ENCODE results near the gene RASA1. TPM values are rescaled to one million over a fixed set of nuclear protein-coding genes. Genes with fewer than 3 reads are reported as not detected.
"Not testable (repeated sequence)": the region's sequence is repeated elsewhere in the genome, so short reads cannot be mapped to it uniquely, and the experiment has no call there.

The RASA1 gene
- total RNA-seq, 1 experiment from 2014 or later: 23.9 TPM

DNA sequence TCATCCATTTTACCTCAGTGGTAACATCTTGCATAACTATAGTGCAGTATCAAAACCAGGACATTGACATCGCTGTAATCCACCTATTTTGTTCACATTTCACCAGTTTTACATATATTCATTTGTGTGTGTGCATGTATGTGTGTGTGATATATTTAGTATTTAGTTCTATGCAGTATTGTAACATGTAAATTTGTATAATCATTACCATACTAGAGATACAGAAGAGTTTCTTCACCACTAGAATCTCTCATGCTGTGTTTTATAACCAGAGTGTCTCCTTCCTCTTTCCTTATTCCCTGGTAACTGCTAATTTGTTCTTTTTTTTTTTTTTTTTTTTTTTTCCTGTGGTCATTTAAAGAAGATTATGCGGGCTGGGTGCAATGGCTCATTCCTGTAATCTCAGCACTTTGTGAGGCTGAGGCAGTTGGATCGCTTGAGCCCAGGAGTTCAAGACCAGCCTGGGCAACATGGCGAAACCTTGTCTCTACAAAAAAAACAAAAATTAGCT lies 11.0 kb downstream of the RASA1 start:
- H3K27me3 ChIP-seq (ENCODE audit: insufficient read depth, low read length): no peaks in the 10 kb centered on the region
- intact Hi-C loops (cut with micrococcal nuclease): no loop called here
- H3K4me2 ChIP-seq (ENCODE audit: low read length): no peak overlapping the region
- H3K36me3 ChIP-seq (ENCODE audit: control insufficient read depth in 1 of 2, insufficient read depth in 2 of 2, low read length in 2 of 2): no peaks in the 10 kb centered on the region
- no peak for ATAC-seq
- H3K79me2 ChIP-seq (ENCODE audit: insufficient read depth, low read length): peaks cover 81% of the 10 kb centered on the region
- BruUV-seq (replicated peaks): no TSS peak
- TF ChIP-seq, protein P1, sequence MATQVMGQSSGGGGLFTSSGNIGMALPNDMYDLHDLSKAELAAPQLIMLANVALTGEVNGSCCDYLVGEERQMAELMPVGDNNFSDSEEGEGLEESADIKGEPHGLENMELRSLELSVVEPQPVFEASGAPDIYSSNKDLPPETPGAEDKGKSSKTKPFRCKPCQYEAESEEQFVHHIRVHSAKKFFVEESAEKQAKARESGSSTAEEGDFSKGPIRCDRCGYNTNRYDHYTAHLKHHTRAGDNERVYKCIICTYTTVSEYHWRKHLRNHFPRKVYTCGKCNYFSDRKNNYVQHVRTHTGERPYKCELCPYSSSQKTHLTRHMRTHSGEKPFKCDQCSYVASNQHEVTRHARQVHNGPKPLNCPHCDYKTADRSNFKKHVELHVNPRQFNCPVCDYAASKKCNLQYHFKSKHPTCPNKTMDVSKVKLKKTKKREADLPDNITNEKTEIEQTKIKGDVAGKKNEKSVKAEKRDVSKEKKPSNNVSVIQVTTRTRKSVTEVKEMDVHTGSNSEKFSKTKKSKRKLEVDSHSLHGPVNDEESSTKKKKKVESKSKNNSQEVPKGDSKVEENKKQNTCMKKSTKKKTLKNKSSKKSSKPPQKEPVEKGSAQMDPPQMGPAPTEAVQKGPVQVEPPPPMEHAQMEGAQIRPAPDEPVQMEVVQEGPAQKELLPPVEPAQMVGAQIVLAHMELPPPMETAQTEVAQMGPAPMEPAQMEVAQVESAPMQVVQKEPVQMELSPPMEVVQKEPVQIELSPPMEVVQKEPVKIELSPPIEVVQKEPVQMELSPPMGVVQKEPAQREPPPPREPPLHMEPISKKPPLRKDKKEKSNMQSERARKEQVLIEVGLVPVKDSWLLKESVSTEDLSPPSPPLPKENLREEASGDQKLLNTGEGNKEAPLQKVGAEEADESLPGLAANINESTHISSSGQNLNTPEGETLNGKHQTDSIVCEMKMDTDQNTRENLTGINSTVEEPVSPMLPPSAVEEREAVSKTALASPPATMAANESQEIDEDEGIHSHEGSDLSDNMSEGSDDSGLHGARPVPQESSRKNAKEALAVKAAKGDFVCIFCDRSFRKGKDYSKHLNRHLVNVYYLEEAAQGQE (IDR thresholded peaks at IDR 0.05; ENCODE audit: low read depth): no peak
- POLR2A ChIA-PET: no interaction called here
- DNase-seq (ENCODE audit: low read depth, low spot score): no peak
- no peaks in the 10 kb centered on the region for H4K20me1 ChIP-seq (ENCODE audit: insufficient read depth)
- H3K9ac ChIP-seq (ENCODE audit: low read length): no peak overlapping the region
- CTCF ChIA-PET: no interaction called here
- H3K4me3 ChIP-seq (replicated peaks in 1 of 2; ENCODE audit: low read depth in 1 of 2, low read length in 2 of 2): no peak overlapping the region
- H3K4me1 ChIP-seq (ENCODE audit: control insufficient read depth in 1 of 2, insufficient read depth in 2 of 2, low read length in 2 of 2): no peaks in the 10 kb centered on the region
- no peaks in the 10 kb centered on the region for H3K9me3 ChIP-seq (ENCODE audit: control insufficient read depth in 1 of 2, insufficient read depth in 1 of 2, low read depth in 1 of 2, low read length in 2 of 2)
- RAD21 ChIA-PET (ENCODE audit: low non-redundant PET in 1 of 2, low total read pairs in 2 of 2, uncharacterized antibody in 2 of 2, unreplicated experiment in 2 of 2): no interaction called here
- H2AFZ ChIP-seq (ENCODE audit: low read depth, low read length, poor library complexity, severe bottlenecking): no peak overlapping the region
- no peak overlapping the region for H3K27ac ChIP-seq (ENCODE audit: low read depth, low read length)
- no peaks in the 10 kb centered on the region; the same call in 1 of the 2 replicates for H3K9me2 ChIP-seq (ENCODE audit: insufficient read depth)

DNA sequence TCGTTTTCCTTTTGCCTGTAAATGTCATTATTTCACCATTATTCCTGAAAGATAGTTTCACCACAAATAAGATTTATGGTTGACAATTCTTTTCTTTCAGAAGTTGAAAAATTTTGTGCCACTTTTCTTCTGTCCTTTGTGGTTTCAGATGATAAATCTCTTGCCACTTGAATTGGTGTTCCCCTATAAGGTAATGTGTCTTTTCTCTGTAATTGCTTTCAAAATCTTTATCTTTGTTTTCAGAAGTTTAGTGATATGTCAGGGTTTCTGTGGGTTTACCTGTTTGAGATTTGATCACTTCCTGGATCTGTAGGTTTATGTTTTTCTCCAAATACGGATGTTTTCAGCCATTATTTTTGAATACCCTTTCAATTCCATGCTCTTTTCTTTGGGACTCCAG lies 14.6 kb downstream of the RASA1 start:
- Histone ChIP-seq H3K9ac (ENCODE audit: low read length) (no peak overlapping the region), H3K9me2 (ENCODE audit: insufficient read depth) (no peaks in the 10 kb centered on the region), H3K36me3 (ENCODE audit: control insufficient read depth in 1 of 2, insufficient read depth in 2 of 2, low read length in 2 of 2) (no peaks in the 10 kb centered on the region), H4K20me1 (ENCODE audit: insufficient read depth) (no peaks in the 10 kb centered on the region; the same call in 1 of the 2 replicates), H3K27ac (ENCODE audit: low read depth, low read length) (no peak overlapping the region), H3K4me3 (replicated peaks in 1 of 2; ENCODE audit: low read depth in 1 of 2, low read length in 2 of 2) (no peak overlapping the region), H2AFZ (ENCODE audit: low read depth, low read length, poor library complexity, severe bottlenecking) (no peak overlapping the region), H3K27me3 (ENCODE audit: insufficient read depth, low read length) (no peaks in the 10 kb centered on the region), H3K79me2 (ENCODE audit: insufficient read depth, low read length) (peaks cover 67% of the 10 kb centered on the region), H3K4me1 (ENCODE audit: control insufficient read depth in 1 of 2, insufficient read depth in 2 of 2, low read length in 2 of 2) (no peaks in the 10 kb centered on the region), H3K4me2 (ENCODE audit: low read length) (no peak overlapping the region), H3K9me3 (ENCODE audit: control insufficient read depth in 1 of 2, insufficient read depth in 1 of 2, low read depth in 1 of 2, low read length in 2 of 2) (no peaks in the 10 kb centered on the region)
- ChIA-PET RAD21 (ENCODE audit: low non-redundant PET in 1 of 2, low total read pairs in 2 of 2, uncharacterized antibody in 2 of 2, unreplicated experiment in 2 of 2) (no interaction called here), CTCF (no interaction called here), POLR2A (no interaction called here)
- intact Hi-C loops (cut with micrococcal nuclease): no loop called here
- TF ChIP-seq MAX (IDR thresholded peaks at IDR 0.05) (no peak), ZNF274 (IDR thresholded peaks at IDR 0.05; ENCODE audit: low read depth, low read length) (no peak), CTCF (IDR thresholded peaks at IDR 0.05 in 2 of 3, conservative IDR thresholded peaks at IDR 0.05 in 1 of 3; ENCODE audit: borderline replicate concordance in 1 of 3, insufficient read depth in 1 of 3, low read depth in 2 of 3, low read length in 2 of 3) (no peak), CEBPB (IDR thresholded peaks at IDR 0.05; ENCODE audit: low read depth) (no peak)
- DNase-seq (ENCODE audit: low read depth, low spot score) (no peak), ATAC-seq (no peak)
- no TSS peak for BruUV-seq (replicated peaks)

DNA sequence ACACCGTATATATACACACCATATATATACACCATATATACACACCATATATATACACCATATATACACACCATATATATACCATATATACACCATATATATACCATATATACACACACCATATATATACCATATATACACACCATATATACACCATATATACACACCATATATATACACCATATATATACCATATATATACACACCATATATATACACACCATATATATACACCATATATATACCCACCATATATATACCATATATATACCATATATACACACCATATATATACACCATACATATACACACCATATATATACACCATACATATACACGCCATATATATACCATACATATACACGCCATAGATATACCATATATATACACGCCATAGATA lies 19.6 kb downstream of the RASA1 start:
- ATAC-seq; H3K27ac ChIP-seq (ENCODE audit: low read depth, low read length); H3K36me3 ChIP-seq (ENCODE audit: control insufficient read depth in 1 of 2, insufficient read depth in 2 of 2, low read length in 2 of 2); CTCF ChIA-PET; intact Hi-C loops (cut with micrococcal nuclease); H3K4me2 ChIP-seq (ENCODE audit: low read length); POLR2A ChIA-PET; H4K20me1 ChIP-seq (ENCODE audit: insufficient read depth); H3K9me3 ChIP-seq (ENCODE audit: control insufficient read depth in 1 of 2, insufficient read depth in 1 of 2, low read depth in 1 of 2, low read length in 2 of 2); RAD21 ChIA-PET (ENCODE audit: low non-redundant PET in 1 of 2, low total read pairs in 2 of 2, uncharacterized antibody in 2 of 2, unreplicated experiment in 2 of 2); H3K27me3 ChIP-seq (ENCODE audit: insufficient read depth, low read length); H3K9ac ChIP-seq (ENCODE audit: low read length); H3K9me2 ChIP-seq (ENCODE audit: insufficient read depth); BruUV-seq (replicated peaks); H3K4me1 ChIP-seq (ENCODE audit: control insufficient read depth in 1 of 2, insufficient read depth in 2 of 2, low read length in 2 of 2); H2AFZ ChIP-seq (ENCODE audit: low read depth, low read length, poor library complexity, severe bottlenecking); H3K4me3 ChIP-seq (replicated peaks in 1 of 2; ENCODE audit: low read depth in 1 of 2, low read length in 2 of 2); DNase-seq (ENCODE audit: low read depth, low spot score): not testable (repeated sequence)
- peaks cover 76% of the 10 kb centered on the region for H3K79me2 ChIP-seq (ENCODE audit: insufficient read depth, low read length)

All from HCT116 (cell line).